HG02943 (cell line): ENCODE data around the gene KCNN1.
"Not testable (repeated sequence)": the region's sequence is repeated elsewhere in the genome, so short reads cannot be mapped to it uniquely, and the experiment has no call there.

ENCODE experiments used
- ATAC-seq: cut with Tn5 transposase; IDR thresholded peaks from one replicate; pipeline ENCODE4 v1.9.1; 2021; ENCODE audit warnings: mild to moderate bottlenecking, low read depth, moderate library complexity; ENCODE audit not compliant: unreplicated experiment

Gene KCNN1

GRCh38 chr19:18020212-18021085, 53.5 kb downstream of the KCNN1 start:
- no peak for ATAC-seq

GRCh38 chr19:18021121-18021755, 54.3 kb downstream of the KCNN1 start:
- ATAC-seq, result no peak

GRCh38 chr19:18023622-18024251, 56.8 kb downstream of the KCNN1 start:
- ATAC-seq, result no peak

GRCh38 chr19:18027151-18027550, 60.2 kb downstream of the KCNN1 start:
- ATAC-seq, result no peak

GRCh38 chr19:18029617-18030338, 62.9 kb downstream of the KCNN1 start:
- ATAC-seq, result no peak

GRCh38 chr19:18031401-18031800, 64.5 kb downstream of the KCNN1 start:
- ATAC-seq, result not testable (repeated sequence)

GRCh38 chr19:18032102-18032501, 65.2 kb downstream of the KCNN1 start:
- not testable (repeated sequence) for ATAC-seq

- ATAC-seq, result no peak
Measured at GRCh38 chr19:18041054-18041453, 74.1 kb downstream of the KCNN1 start.

- ATAC-seq, result no peak
Measured at GRCh38 chr19:18043676-18044075, 76.8 kb downstream of the KCNN1 start.

- peak; percentile 82 for ATAC-seq
Measured at GRCh38 chr19:18044825-18045304, 78.0 kb downstream of the KCNN1 start.

- ATAC-seq, result no peak
Measured at GRCh38 chr19:18045307-18046050, 78.6 kb downstream of the KCNN1 start.

GRCh38 chr19:18046059-18046718, 79.3 kb downstream of the KCNN1 start:
- ATAC-seq, result no peak

GRCh38 chr19:18049385-18049784, 82.5 kb downstream of the KCNN1 start:
- no peak for ATAC-seq
